A549 (cell line): Measurements from ENCODE around the gene NTM. TPM values are rescaled to one million over a fixed set of nuclear protein-coding genes. Genes with fewer than 3 reads are reported as not detected.

Experiments used
- ATAC-seq, 2 experiments: fragments of 200-7000 bp in 1 of 2; fragments of >200 bp in 1 of 2; cut with Nextera tagmentation in 1 of 2; cut with Tn5 transposase in 1 of 2; 3 replicates each; pipeline versions ENCODE4 v1.8.0 to v1.9.1; 2018 to 2020; ENCODE audit warnings: mild to moderate bottlenecking in 1 of 2, moderate library complexity in 1 of 2
- CTCF ChIA-PET: fragments of 300-600 bp; sonication (Branson Sonifier 250); formaldehyde crosslinking; extraction: SDS; loops from one replicate; lab custom pipeline; 2021; ENCODE audit warnings: antibody characterized with exemption, inconsistent platforms; lab: Yijun Ruan, JAX
- POLR2A ChIA-PET: fragments of 350-600 bp; formaldehyde crosslinking; extraction: SDS; loops from one replicate; lab custom pipeline; 2021; ENCODE audit warnings: antibody characterized with exemption, inconsistent platforms; lab: Yijun Ruan, JAX
- DNase-seq, 2 experiments: peaks; one replicate each; pipeline versions ENCODE4 v3.0.0 to v3.0.0-alpha.2; 2011 to 2016; ENCODE audit warnings: low read depth in 1 of 2, low spot score in 1 of 2
- FAIRE-seq: peaks from 2 replicates; lab custom pipeline; 2011; peaks lifted over from hg19 to GRCh38; lab: Jason Lieb, UNC
- H3K27ac ChIP-seq, 2 experiments: fragments of >200 bp; sonication (Bioruptor Twin); formaldehyde crosslinking; 3 replicates each; pipeline ENCODE4 v1.5.1; 2016 to 2017
- H3K4me1 ChIP-seq: fragments of >200 bp; sonication (Bioruptor Twin); formaldehyde crosslinking; 3 replicates; pipeline ENCODE4 v1.6.1; 2016
- H3K4me2 ChIP-seq: fragments of >200 bp; sonication (Bioruptor Twin); formaldehyde crosslinking; 3 replicates; pipeline ENCODE4 v1.6.1; 2016
- H3K4me3 ChIP-seq: fragments of >200 bp; sonication (Bioruptor Twin); formaldehyde crosslinking; 3 replicates; pipeline ENCODE4 v1.5.1; 2016
- H3K9me3 ChIP-seq: fragments of >200 bp; sonication (Bioruptor Twin); formaldehyde crosslinking; 3 replicates; pipeline ENCODE4 v1.6.1; 2016
- BHLHE40 ChIP-seq: IDR thresholded peaks from 2 replicates; pipeline ENCODE4 v1.6.1; 2012; ENCODE audit warnings: low read depth, low read length, inconsistent platforms
- CBX2 ChIP-seq: fragments of 200-600 bp; sonication (generic); IDR thresholded peaks from 2 replicates; pipeline ENCODE4 v1.6.1; 2016; ENCODE audit warnings: low read depth, mild to moderate bottlenecking, borderline replicate concordance
- CBX8 ChIP-seq: fragments of 200-600 bp; sonication (generic); IDR thresholded peaks from 2 replicates; pipeline ENCODE4 v1.6.1; 2016
- CEBPB ChIP-seq, 2 experiments: fragments of >200 bp in 1 of 2; sonication (Bioruptor Twin) in 1 of 2; formaldehyde crosslinking in 1 of 2; IDR thresholded peaks; 2 replicates each; pipeline ENCODE4 v1.6.1; 2012 to 2016
- CHD2 ChIP-seq: fragments of 150-350 bp; IDR thresholded peaks from 2 replicates; pipeline ENCODE4 v1.6.1; 2014; ENCODE audit warnings: low read length; ENCODE audit not compliant: partially characterized antibody
- CHD4 ChIP-seq: fragments of 200-600 bp; sonication (generic); IDR thresholded peaks from 2 replicates; pipeline ENCODE4 v1.6.1; 2016; ENCODE audit warnings: antibody characterized with exemption, mild to moderate bottlenecking, borderline replicate concordance
- EHMT2 ChIP-seq: fragments of 200-600 bp; sonication (generic); IDR thresholded peaks from 2 replicates; pipeline ENCODE4 v1.6.1; 2016; ENCODE audit warnings: antibody characterized with exemption, low read depth, mild to moderate bottlenecking, moderate library complexity
- FOSL2 ChIP-seq, 2 experiments: fragments of 450-650 bp in 1 of 2; fragments of >200 bp in 1 of 2; sonication (Bioruptor Twin) in 1 of 2; formaldehyde crosslinking; IDR thresholded peaks; 2 replicates each; pipeline versions ENCODE4 v1.5.0 to v1.6.1; 2016 to 2020; ENCODE audit warnings: mild to moderate bottlenecking in 1 of 2, moderate library complexity in 1 of 2
- HDAC2 ChIP-seq: fragments of 200-600 bp; sonication (generic); IDR thresholded peaks from 2 replicates; pipeline ENCODE4 v1.6.1; 2016
- HEYL ChIP-seq: fragments of 250-450 bp; sonication (Bioruptor Pico); IDR thresholded peaks from 2 replicates; pipeline ENCODE4 v1.8.0; 2021; ENCODE audit warnings: mild to moderate bottlenecking, moderate library complexity
- HOXA7 ChIP-seq: fragments of 250-450 bp; sonication (Bioruptor Pico); IDR thresholded peaks from 2 replicates; pipeline ENCODE4 v1.5.0; 2020; ENCODE audit warnings: mild to moderate bottlenecking, moderate library complexity
- HOXB13 ChIP-seq: fragments of 250-450 bp; sonication (Bioruptor Pico); IDR thresholded peaks from 2 replicates; pipeline ENCODE4 v1.5.0; 2020; ENCODE audit warnings: low read depth, mild to moderate bottlenecking, moderate library complexity
- HOXB5 ChIP-seq: fragments of 250-450 bp; sonication (Bioruptor Pico); IDR thresholded peaks from 2 replicates; pipeline ENCODE4 v1.5.0; 2020; ENCODE audit warnings: mild to moderate bottlenecking, moderate library complexity
- KDM1A ChIP-seq: fragments of 200-600 bp; sonication (generic); IDR thresholded peaks from 2 replicates; pipeline ENCODE4 v1.6.1; 2016; ENCODE audit warnings: low read depth, mild to moderate bottlenecking
- MAFK ChIP-seq: fragments of 450-650 bp; IDR thresholded peaks from 2 replicates; pipeline ENCODE4 v1.6.1; 2014; ENCODE audit not compliant: partially characterized antibody
- MAZ ChIP-seq: fragments of 150-350 bp; IDR thresholded peaks from 2 replicates; pipeline ENCODE4 v1.6.1; 2014; ENCODE audit warnings: antibody characterized with exemption, low read depth, low read length, borderline replicate concordance
- MYC ChIP-seq: IDR thresholded peaks from 2 replicates; pipeline ENCODE4 v1.6.1; 2012; ENCODE audit warnings: mild to moderate bottlenecking, inconsistent platforms, low read length, improper control_type of control experiment, borderline replicate concordance
- NFE2L2 ChIP-seq: fragments of 150-350 bp; conservative IDR thresholded peaks from 2 replicates; pipeline ENCODE4 v1.6.1; 2014; ENCODE audit warnings: low read length
- NPAS2 ChIP-seq: fragments of 250-450 bp; sonication (Bioruptor Pico); IDR thresholded peaks from 2 replicates; pipeline ENCODE4 v1.8.0; 2022; ENCODE audit warnings: mild to moderate bottlenecking, moderate library complexity, borderline replicate concordance
- RCOR1 ChIP-seq: fragments of 150-350 bp; IDR thresholded peaks from 2 replicates; pipeline ENCODE4 v1.6.1; 2014; ENCODE audit warnings: antibody characterized with exemption, low read length, low read depth
- SMC3 ChIP-seq: fragments of >200 bp; sonication (Bioruptor Twin); formaldehyde crosslinking; IDR thresholded peaks from 3 replicates; pipeline ENCODE4 v1.6.1; 2018; ENCODE audit warnings: inconsistent platforms
- ZSCAN20 ChIP-seq: fragments of 250-450 bp; sonication (Bioruptor Pico); IDR thresholded peaks from 2 replicates; pipeline ENCODE4 v1.8.0; 2022; ENCODE audit warnings: mild to moderate bottlenecking, moderate library complexity
- WGBS: methylation state at CpG from one replicate; pipeline ENCODE4 v1.1.6; 2017; ENCODE audit errors: missing lambda C conversion rate; 5-methylcytosine and 5-hydroxymethylcytosine counted together
- polyA plus RNA-seq, 4 experiments: library from polyadenylated mRNA; depleted of rRNA in 3 of 4; stranded (reverse); fragments of >200 nt; fragmentation: RNase III in 1 of 4; extraction: RNeasy Plus Mini Kit Qiagen cat#74134 plus additional on column Dnase treatment in 1 of 4; gene quantifications; 2 replicates in 3 of 4; 3 replicates in 1 of 4; pipeline ENCODE4 v1.2.3, GENCODE V29; 2011 to 2017
- TF ChIP-seq, protein P1 (sequence below): IDR thresholded peaks from 2 replicates; pipeline ENCODE4 v1.6.1; 2012; ENCODE audit warnings: low read depth, borderline replicate concordance
- TF ChIP-seq, protein P2 (sequence below): fragments of 250-450 bp; sonication (Bioruptor Pico); IDR thresholded peaks from 2 replicates; pipeline ENCODE4 v1.5.0; 2020; ENCODE audit warnings: low read depth, mild to moderate bottlenecking, moderate library complexity
- TF ChIP-seq, protein P3 (sequence below): fragments of >200 bp; sonication (Bioruptor Twin); formaldehyde crosslinking; IDR thresholded peaks from 2 replicates; pipeline ENCODE4 v1.6.1; 2016

The NTM gene
- polyA plus RNA-seq, 2 of the 4 experiments (the other 2 are of a cell fraction) = not detected

DNA sequence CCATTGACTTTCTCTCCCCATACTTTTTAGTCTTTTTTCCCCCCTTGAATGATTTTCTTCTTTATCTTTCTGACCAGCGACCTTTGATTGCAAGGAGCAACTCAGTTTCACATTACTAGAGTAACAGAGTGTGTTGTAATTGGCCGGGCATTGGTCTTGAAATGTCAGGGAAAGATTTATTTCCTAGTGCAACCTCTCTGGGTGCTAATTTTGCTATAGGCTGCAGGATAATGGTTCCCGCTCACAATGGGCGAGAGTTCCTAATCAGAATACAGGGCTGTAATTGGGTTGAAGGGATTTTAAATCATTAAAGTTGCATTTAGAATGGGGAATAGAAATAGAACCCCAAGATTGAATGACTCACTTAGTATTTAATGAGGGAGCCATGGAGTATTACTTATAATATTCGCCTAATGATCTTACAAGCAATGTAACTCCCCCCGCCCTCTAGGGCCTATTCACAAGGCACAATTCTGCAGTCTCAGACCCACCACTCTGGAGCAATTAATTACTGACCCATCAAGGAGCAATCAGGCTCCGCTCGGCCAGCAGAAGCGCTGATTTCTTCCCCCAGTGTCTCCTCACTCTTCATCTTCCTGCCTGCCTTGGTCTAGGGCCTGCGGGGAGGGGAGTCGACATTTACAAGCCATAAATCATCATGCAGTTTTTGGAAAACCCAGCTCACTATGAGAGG lies 725.9 kb downstream of the NTM start (continued):
- TF ChIP-seq HDAC2 (no peak), MAFK (no peak), ZSCAN20 (CRISPR knock-in tag) (no peak)
- TF ChIP-seq, all 56 proteins: peak for 0

DNA sequence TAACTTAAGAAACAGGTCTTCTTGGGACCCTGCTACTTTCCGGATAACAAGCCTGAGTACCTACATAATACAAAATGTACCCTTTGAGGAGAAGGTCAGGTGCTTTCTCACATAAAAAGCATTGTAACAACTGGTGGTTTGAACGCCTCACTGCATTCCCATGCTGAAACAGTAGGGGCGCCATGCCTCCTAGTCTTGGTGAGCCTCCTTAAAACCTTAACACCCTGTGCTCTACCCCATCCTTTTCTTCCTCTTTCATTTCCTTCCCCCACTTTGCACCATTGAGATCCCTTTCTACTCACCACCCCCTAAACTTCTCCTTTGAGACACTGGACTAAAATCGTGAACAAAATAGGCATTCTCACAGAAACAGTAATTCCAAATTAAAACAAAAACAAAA lies 729.3 kb downstream of the NTM start:
- FAIRE-seq = no peak
- ATAC-seq = no peak
- DNase-seq = no peak
- ChIA-PET POLR2A (no interaction called here), CTCF (no interaction called here)
- TF ChIP-seq NPAS2 (CRISPR knock-in tag) (no peak), HEYL (CRISPR knock-in tag) (no peak), CBX8 (no peak), RCOR1 (no peak), MAZ (no peak), HOXA7 (no peak), SMC3 (no peak), HOXB5 (CRISPR knock-in tag) (no peak), BHLHE40 (no peak), EHMT2 (no peak), CHD4 (no peak), NFE2L2 (no peak), CBX2 (no peak), KDM1A (no peak), FOSL2 (IDR thresholded peaks at IDR 0.05) (no peak), FOSL2 (CRISPR knock-in tag; IDR thresholded peaks at IDR 0.05) (no peak), CEBPB (IDR thresholded peaks at IDR 0.05) (no peak), MAFK (no peak), HOXB13 (no peak)
- TF ChIP-seq, protein P1, sequence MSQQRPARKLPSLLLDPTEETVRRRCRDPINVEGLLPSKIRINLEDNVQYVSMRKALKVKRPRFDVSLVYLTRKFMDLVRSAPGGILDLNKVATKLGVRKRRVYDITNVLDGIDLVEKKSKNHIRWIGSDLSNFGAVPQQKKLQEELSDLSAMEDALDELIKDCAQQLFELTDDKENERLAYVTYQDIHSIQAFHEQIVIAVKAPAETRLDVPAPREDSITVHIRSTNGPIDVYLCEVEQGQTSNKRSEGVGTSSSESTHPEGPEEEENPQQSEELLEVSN = no peak
- TF ChIP-seq, protein P2, sequence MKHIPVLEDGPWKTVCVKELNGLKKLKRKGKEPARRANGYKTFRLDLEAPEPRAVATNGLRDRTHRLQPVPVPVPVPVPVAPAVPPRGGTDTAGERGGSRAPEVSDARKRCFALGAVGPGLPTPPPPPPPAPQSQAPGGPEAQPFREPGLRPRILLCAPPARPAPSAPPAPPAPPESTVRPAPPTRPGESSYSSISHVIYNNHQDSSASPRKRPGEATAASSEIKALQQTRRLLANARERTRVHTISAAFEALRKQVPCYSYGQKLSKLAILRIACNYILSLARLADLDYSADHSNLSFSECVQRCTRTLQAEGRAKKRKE = no peak
- no peak overlapping the region for H3K4me2 ChIP-seq
- H3K27ac ChIP-seq = no peak overlapping the region
- H3K9me3 ChIP-seq = no peaks in the 10 kb centered on the region
- no peak overlapping the region for H3K4me3 ChIP-seq
- H3K4me1 ChIP-seq = no peaks in the 10 kb centered on the region
- 4% methylated on average over 4 of the region's 4 CpGs for WGBS

DNA sequence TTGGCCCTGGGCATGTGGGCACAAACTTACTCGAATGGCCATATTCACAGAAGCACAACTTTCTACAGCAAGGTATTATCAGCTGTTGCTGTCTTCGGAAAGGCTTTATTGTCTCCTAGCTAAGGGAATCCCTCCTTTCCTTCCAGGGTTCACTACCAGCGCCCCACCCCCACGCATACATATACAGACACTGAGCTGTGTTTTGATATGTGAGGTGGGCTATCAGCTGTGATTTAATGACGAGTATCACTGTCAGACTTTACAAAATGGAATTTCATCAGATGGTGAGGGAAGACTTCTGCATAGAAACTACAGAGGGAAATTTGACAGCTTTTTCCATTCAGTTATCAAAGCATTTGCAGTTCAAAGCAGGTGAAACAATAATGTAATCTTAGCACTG lies 730.2 kb downstream of the NTM start:
- TF ChIP-seq, protein P3, sequence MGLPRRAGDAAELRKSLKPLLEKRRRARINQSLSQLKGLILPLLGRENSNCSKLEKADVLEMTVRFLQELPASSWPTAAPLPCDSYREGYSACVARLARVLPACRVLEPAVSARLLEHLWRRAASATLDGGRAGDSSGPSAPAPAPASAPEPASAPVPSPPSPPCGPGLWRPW = no peak
- TF ChIP-seq BHLHE40 = no peak
- TF ChIP-seq MYC = no peak
- no peak for TF ChIP-seq CHD2
- no peak for TF ChIP-seq NFE2L2
- no peak for TF ChIP-seq CBX8
- CTCF ChIA-PET = interaction anchor here (1.7 kb wide), 1 partner anchor 406 kb away, joined by 4 read pairs; no protein-coding TSS in a partner anchor
- POLR2A ChIA-PET = no interaction called here
- Histone ChIP-seq H3K4me1 (no peaks in the 10 kb centered on the region), H3K4me2 (no peak overlapping the region), H3K27ac (no peak overlapping the region), H3K9me3 (no peaks in the 10 kb centered on the region), H3K4me3 (no peak overlapping the region)
- no peak for DNase-seq
- no peak for FAIRE-seq
- no peak for ATAC-seq
- 6% methylated on average over 5 of the region's 5 CpGs for WGBS
